K562 (cell line): ENCODE measurements around the gene POLR2M.

Source experiments
- TGIF2 ChIP-seq: sonication (generic); formaldehyde crosslinking; IDR thresholded peaks from 2 replicates; pipeline ENCODE4 v1.8.1; 2022; ENCODE audit warnings: mild to moderate bottlenecking, missing genetic modification reagents, moderate library complexity
- ZNF217 ChIP-seq: sonication (generic); formaldehyde crosslinking; IDR thresholded peaks from 2 replicates; pipeline ENCODE4 v1.8.0; 2022; ENCODE audit warnings: mild to moderate bottlenecking, missing genetic modification reagents
- TF ChIP-seq, protein P1 (sequence below), 2 experiments: fragments of 450-650 bp in 1 of 2; sonication (generic) in 1 of 2; formaldehyde crosslinking; conservative IDR thresholded peaks; 2 replicates each; pipeline versions ENCODE4 v1.4.0 to v1.8.1; 2020 to 2022; ENCODE audit warnings: mild to moderate bottlenecking in 1 of 2, missing genetic modification reagents in 1 of 2

DNA sequence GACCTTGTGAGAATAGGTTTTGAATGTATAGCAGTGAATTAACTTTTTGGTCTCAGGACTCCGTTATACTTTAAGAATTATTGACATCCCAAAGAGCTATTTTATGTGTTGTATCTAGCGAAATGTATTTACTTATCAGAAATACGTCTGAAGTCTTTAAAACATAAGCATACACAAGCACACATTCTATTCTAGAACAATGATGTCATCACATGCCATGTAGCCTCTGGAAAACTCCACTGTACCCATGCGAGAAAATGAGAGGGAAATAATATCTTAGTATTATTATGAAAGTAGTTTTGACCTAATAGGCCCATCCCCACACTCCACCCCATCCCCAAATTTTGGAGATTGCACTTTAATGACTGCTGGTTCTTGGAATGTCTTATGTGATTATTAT, 1.5 kb downstream of the POLR2M start:
- TF ChIP-seq ZNF217 (CRISPR knock-in tag) (no peak), TGIF2 (no peak)
- TF ChIP-seq, protein P1, sequence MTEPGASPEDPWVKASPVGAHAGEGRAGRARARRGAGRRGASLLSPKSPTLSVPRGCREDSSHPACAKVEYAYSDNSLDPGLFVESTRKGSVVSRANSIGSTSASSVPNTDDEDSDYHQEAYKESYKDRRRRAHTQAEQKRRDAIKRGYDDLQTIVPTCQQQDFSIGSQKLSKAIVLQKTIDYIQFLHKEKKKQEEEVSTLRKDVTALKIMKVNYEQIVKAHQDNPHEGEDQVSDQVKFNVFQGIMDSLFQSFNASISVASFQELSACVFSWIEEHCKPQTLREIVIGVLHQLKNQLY (CRISPR knock-in tag; conservative IDR thresholded peaks at IDR 0.05) = no peak
